DOHH2 (cell line): ENCODE results near the gene PRKAR2B.

Source experiments
- H3F3A ChIP-seq: fragments of 200-600 bp; sonication (generic), shearing (Covaris generic); 2 replicates; pipeline ENCODE4 v1.6.0; 2016; ENCODE audit warnings: antibody characterized with exemption, mild to moderate bottlenecking; ENCODE audit not compliant: control insufficient read depth, insufficient read depth
- H3K27ac ChIP-seq: fragments of 200-600 bp; sonication (generic); 2 replicates; pipeline ENCODE4 v1.5.1; 2014; ENCODE audit warnings: low read depth, mild to moderate bottlenecking, low read length, moderate library complexity
- H3K27me3 ChIP-seq: fragments of 200-600 bp; sonication (generic); 2 replicates; pipeline ENCODE4 v1.6.1; 2014; ENCODE audit warnings: mild to moderate bottlenecking, low read length, mixed read lengths; ENCODE audit not compliant: control insufficient read depth
- H3K36me3 ChIP-seq: fragments of 200-600 bp; sonication (generic); 2 replicates; pipeline ENCODE4 v1.6.1; 2014; ENCODE audit warnings: mild to moderate bottlenecking, low read length, moderate library complexity, mixed read lengths; ENCODE audit not compliant: control insufficient read depth
- H3K4me1 ChIP-seq: fragments of 200-600 bp; sonication (generic); 2 replicates; pipeline ENCODE4 v1.6.1; 2014; ENCODE audit warnings: mild to moderate bottlenecking, low read length, mixed read lengths; ENCODE audit not compliant: control insufficient read depth
- H3K4me2 ChIP-seq: fragments of 200-600 bp; sonication (generic); 2 replicates; pipeline ENCODE4 v1.6.0; 2014; ENCODE audit warnings: mild to moderate bottlenecking, low read length, moderate library complexity
- H3K4me3 ChIP-seq: fragments of 200-600 bp; sonication (generic); 2 replicates; pipeline ENCODE4 v1.5.1; 2014; ENCODE audit warnings: mild to moderate bottlenecking, low read length, mixed read lengths
- H3K79me2 ChIP-seq: fragments of 200-600 bp; sonication (generic); 2 replicates; pipeline ENCODE4 v1.6.1; 2014; ENCODE audit warnings: mild to moderate bottlenecking, low read length, mixed read lengths; ENCODE audit not compliant: control insufficient read depth
- H3K9me2 ChIP-seq: fragments of 200-600 bp; sonication (generic); replicated peaks from 2 replicates; pipeline ENCODE4 v1.6.1; 2014; ENCODE audit warnings: mild to moderate bottlenecking, low read length, mixed read lengths; ENCODE audit not compliant: control insufficient read depth
- H3K9me3 ChIP-seq: fragments of 200-600 bp; sonication (generic); 2 replicates; pipeline ENCODE4 v1.6.1; 2014; ENCODE audit warnings: antibody characterized with exemption, low read length, mixed read lengths; ENCODE audit not compliant: control insufficient read depth, insufficient read depth
- H4K20me1 ChIP-seq: fragments of 200-600 bp; sonication (generic); 2 replicates; pipeline ENCODE4 v1.6.0; 2014; ENCODE audit warnings: low read depth, mild to moderate bottlenecking, antibody characterized with exemption, low read length, moderate library complexity; ENCODE audit not compliant: control insufficient read depth, insufficient read depth
- EZH2phosphoT487 ChIP-seq: fragments of 200-600 bp; sonication (generic); IDR thresholded peaks from 2 replicates; pipeline ENCODE4 v1.6.1; 2017; ENCODE audit warnings: borderline replicate concordance, mild to moderate bottlenecking, antibody characterized with exemption, low read length, moderate library complexity, mixed read lengths
- TF ChIP-seq, protein P1 (sequence below): fragments of 200-600 bp; sonication (generic); IDR thresholded peaks from one replicate; pipeline ENCODE4 v1.5.1; 2014; ENCODE audit warnings: antibody characterized with exemption, mild to moderate bottlenecking, low read depth, low read length; ENCODE audit not compliant: poor library complexity, severe bottlenecking

PRKAR2B gene

DNA sequence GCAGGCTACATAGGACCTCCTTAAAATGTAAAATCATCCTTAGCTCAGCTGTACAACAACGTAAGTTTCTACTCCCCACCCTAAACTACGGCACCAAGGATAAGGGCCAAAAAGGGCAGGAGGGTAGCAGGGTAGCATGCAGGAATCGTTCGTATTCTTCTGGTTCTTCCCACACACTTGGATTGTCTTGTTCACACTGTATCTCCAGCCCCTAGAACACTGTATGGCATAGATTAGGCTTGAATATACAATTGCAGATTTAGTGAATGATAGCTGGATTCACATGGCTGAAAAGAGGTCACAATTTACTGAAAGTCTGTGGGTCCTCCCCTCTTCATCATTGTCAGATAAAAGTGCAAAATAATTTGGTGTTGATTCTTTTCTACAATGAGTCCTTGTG lies 28.2 kb upstream of the PRKAR2B start:
- H3K79me2 ChIP-seq, result no peaks in the 10 kb centered on the region
- no peaks in the 10 kb centered on the region for H3K36me3 ChIP-seq
- H3K4me3 ChIP-seq, result no peak overlapping the region
- no peak overlapping the region for H3K4me2 ChIP-seq
- H3K9me3 ChIP-seq, result no peaks in the 10 kb centered on the region
- H3K4me1 ChIP-seq, result peaks cover 11% of the 10 kb centered on the region
- H3K9me2 ChIP-seq, result no peaks in the 10 kb centered on the region
- H4K20me1 ChIP-seq, result no peaks in the 10 kb centered on the region
- no peaks in the 10 kb centered on the region for H3F3A ChIP-seq
- no peaks in the 10 kb centered on the region for H3K27me3 ChIP-seq
- TF ChIP-seq, protein P1, sequence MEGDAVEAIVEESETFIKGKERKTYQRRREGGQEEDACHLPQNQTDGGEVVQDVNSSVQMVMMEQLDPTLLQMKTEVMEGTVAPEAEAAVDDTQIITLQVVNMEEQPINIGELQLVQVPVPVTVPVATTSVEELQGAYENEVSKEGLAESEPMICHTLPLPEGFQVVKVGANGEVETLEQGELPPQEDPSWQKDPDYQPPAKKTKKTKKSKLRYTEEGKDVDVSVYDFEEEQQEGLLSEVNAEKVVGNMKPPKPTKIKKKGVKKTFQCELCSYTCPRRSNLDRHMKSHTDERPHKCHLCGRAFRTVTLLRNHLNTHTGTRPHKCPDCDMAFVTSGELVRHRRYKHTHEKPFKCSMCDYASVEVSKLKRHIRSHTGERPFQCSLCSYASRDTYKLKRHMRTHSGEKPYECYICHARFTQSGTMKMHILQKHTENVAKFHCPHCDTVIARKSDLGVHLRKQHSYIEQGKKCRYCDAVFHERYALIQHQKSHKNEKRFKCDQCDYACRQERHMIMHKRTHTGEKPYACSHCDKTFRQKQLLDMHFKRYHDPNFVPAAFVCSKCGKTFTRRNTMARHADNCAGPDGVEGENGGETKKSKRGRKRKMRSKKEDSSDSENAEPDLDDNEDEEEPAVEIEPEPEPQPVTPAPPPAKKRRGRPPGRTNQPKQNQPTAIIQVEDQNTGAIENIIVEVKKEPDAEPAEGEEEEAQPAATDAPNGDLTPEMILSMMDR, result no peak
- no peak for TF ChIP-seq EZH2phosphoT487
- H3K27ac ChIP-seq, result no peak overlapping the region

DNA sequence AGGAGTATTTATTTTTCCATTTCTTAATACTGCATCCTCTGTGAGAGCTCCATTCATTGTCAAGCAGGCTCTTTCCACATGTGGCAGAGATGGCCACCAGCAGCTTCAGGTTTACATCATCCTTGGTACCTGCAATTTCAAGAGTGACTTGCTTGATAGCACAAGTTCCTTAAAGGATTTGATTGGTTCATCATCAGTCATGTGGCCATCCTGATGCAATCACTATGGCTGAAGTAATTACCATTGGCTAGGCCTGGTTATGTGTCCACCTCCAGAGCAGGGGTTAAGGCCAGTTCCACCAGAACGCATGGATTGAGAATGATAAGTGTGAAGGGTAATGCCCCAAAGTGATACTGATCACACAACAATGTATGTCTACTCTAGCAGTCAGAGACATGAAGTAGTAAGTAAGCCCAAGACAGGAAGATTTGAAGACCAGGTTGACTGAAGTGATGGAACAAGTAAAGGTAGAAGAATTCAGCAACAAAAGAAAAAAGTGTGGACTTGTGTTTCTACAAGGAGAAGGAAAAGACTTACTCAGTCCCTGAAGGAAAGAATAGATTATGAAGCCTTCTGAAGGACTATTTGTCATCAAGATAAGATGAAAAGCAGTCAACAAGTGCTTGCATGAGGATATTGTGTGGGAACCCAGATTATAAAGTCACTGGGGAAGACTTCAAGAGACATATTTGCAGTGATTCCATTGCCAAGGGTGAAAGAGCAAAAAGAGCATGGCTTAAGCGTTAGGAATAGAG lies 26.4 kb upstream of the PRKAR2B start:
- no peak overlapping the region for H3K27ac ChIP-seq
- H3K36me3 ChIP-seq, result no peaks in the 10 kb centered on the region
- no peaks in the 10 kb centered on the region for H3K79me2 ChIP-seq
- no peak for TF ChIP-seq EZH2phosphoT487
- TF ChIP-seq, protein P1, result no peak
- no peaks in the 10 kb centered on the region for H4K20me1 ChIP-seq
- H3K27me3 ChIP-seq, result no peaks in the 10 kb centered on the region
- H3F3A ChIP-seq, result no peaks in the 10 kb centered on the region
- no peak overlapping the region for H3K4me3 ChIP-seq
- no peaks in the 10 kb centered on the region for H3K9me3 ChIP-seq
- peaks cover 12% of the 10 kb centered on the region for H3K4me1 ChIP-seq
- no peak overlapping the region for H3K4me2 ChIP-seq
- H3K9me2 ChIP-seq, result no peaks in the 10 kb centered on the region

DNA sequence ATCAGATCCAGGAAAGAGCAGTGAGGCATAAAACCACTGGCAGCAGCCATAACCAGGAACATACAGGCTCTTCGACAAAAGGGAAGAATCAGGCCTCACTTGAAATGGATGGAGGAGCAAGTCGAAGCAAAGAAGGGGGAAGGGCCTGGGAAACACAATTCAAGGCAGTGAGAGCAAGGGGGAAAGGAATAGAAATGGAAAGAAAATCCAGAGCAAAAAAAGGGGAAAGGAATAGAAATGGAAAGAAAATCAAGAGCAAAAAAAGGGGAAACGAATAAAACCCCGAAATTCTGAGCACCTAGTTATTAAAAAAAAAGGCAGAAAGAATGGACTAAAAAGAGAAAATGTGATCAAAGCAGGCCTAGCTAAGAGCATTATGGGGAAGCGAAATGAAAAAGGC lies 24.1 kb upstream of the PRKAR2B start:
- Histone ChIP-seq H3K9me3 (no peaks in the 10 kb centered on the region), H3K27ac (no peak overlapping the region), H3K4me1 (peaks cover 26% of the 10 kb centered on the region), H3F3A (no peaks in the 10 kb centered on the region), H4K20me1 (no peaks in the 10 kb centered on the region), H3K36me3 (no peaks in the 10 kb centered on the region), H3K4me2 (no peak overlapping the region), H3K9me2 (no peaks in the 10 kb centered on the region), H3K4me3 (no peak overlapping the region), H3K79me2 (no peaks in the 10 kb centered on the region), H3K27me3 (no peaks in the 10 kb centered on the region)
- TF ChIP-seq, protein P1, result no peak
- TF ChIP-seq EZH2phosphoT487, result no peak
